Measurements from ENCODE around the gene ETV6.

ETV6 gene

DNA sequence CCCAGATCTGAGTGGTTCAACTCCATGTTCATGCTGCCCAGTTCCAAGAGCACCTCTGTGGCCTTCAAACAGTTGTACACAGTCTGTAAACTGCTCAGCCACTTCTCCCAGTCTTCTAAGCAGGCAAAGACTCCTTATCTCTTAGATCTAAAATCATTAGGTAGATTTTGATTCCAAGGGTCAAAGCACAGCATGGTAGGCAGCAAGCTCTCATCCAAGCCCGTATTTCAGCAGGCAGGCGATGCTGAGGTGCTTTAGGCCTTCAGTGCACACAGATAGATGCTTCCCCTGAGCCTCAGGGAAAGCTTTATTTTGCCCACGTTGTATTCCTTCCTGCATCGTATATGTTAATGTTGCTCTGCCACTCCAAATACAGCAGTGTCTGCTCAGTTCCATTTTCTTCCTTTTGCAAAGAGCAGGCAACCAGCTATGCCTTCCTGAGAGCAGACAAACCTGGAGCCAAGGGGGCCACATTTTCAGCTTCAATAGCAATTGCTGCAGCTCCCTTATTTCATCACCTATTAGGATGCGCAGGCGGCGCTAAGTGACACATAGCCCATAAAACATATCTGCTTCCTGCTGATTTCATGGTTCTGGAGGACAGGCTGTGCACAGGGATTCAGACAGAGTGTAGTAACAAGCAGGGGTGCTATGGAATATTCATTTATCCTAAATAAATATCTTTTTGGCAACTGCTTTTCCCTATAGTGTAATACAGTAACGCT, 67.5 kb downstream of the ETV6 start:
- TF ChIP-seq, protein P1, sequence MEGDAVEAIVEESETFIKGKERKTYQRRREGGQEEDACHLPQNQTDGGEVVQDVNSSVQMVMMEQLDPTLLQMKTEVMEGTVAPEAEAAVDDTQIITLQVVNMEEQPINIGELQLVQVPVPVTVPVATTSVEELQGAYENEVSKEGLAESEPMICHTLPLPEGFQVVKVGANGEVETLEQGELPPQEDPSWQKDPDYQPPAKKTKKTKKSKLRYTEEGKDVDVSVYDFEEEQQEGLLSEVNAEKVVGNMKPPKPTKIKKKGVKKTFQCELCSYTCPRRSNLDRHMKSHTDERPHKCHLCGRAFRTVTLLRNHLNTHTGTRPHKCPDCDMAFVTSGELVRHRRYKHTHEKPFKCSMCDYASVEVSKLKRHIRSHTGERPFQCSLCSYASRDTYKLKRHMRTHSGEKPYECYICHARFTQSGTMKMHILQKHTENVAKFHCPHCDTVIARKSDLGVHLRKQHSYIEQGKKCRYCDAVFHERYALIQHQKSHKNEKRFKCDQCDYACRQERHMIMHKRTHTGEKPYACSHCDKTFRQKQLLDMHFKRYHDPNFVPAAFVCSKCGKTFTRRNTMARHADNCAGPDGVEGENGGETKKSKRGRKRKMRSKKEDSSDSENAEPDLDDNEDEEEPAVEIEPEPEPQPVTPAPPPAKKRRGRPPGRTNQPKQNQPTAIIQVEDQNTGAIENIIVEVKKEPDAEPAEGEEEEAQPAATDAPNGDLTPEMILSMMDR (IDR thresholded peaks at IDR 0.05): no peak
- peaks cover 3% of the 10 kb centered on the region for H3K27me3 Mint-ChIP-seq (ENCODE audit: low read depth, poor library complexity)
- H3K9me3 Mint-ChIP-seq: peaks cover 11% of the 10 kb centered on the region
- H3K4me3 Mint-ChIP-seq: no peak overlapping the region
- peaks cover 44% of the 10 kb centered on the region for H3K36me3 Mint-ChIP-seq (ENCODE audit: low read depth)
- DNase-seq: no peak
- peaks cover 42% of the 10 kb centered on the region for H3K4me1 Mint-ChIP-seq
- H3K27ac Mint-ChIP-seq: no peak overlapping the region

DNA sequence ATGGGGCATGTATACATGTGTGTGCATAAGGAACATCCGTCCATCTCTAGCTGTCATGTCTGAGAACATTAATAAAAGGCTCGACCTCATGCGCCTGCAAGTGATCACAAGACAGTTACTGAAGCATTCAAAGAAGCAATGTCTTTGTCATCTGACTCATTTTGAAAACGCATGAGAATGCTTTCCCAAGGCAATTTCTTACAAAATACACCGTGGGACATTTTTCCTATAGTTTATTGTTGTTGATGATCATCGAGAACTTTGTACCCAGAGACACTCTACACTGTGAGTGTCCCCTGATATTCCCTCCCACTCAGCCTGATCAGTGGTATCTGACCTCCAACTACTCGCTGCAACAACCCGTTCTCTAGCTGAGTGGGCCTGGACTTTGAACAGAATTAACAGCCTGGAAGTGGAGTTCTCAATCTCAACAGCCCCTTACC, 68.1 kb downstream of the ETV6 start:
- Mint-ChIP-seq H3K27ac (peak overlapping the region; percentile 87), H3K9me3 (peaks cover 11% of the 10 kb centered on the region), H3K4me1 (peaks cover 45% of the 10 kb centered on the region)

DNA sequence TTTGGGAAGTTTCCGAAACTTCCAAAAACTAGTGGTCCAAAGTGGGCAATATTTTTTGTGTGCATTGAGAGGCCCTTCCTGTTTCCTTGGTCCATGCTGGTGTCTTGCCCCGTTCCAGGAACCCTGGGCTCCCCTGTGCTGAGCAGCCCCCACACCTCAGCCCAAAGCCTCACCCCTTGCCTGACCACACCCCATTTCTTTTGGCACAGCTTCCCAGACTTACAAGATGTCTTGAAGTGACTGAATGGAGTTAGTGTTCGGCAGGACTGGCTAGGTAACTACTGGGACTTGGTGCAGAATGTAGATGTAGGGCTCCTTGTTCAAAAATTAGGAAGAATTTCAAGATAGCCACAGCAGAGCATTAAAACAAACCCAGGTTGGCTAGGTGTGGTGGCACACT, 68.6 kb downstream of the ETV6 start:
- Mint-ChIP-seq H3K27ac (peak overlapping the region; percentile 77), H3K36me3 (ENCODE audit: low read depth) (peaks cover 41% of the 10 kb centered on the region), H3K9me3 (peaks cover 11% of the 10 kb centered on the region), H3K4me3 (no peak overlapping the region), H3K4me1 (peaks cover 49% of the 10 kb centered on the region), H3K27me3 (ENCODE audit: low read depth, poor library complexity) (peaks cover 3% of the 10 kb centered on the region)
- TF ChIP-seq, protein P1 (IDR thresholded peaks at IDR 0.05): no peak
- no peak for DNase-seq

More for the DNA sequence above, 68.1 kb downstream of the ETV6 start:
- no peak overlapping the region for H3K4me3 Mint-ChIP-seq
- H3K36me3 Mint-ChIP-seq (ENCODE audit: low read depth): peaks cover 41% of the 10 kb centered on the region
- TF ChIP-seq, protein P1 (IDR thresholded peaks at IDR 0.05): no peak
- peaks cover 3% of the 10 kb centered on the region for H3K27me3 Mint-ChIP-seq (ENCODE audit: low read depth, poor library complexity)
- DNase-seq: no peak

DNA sequence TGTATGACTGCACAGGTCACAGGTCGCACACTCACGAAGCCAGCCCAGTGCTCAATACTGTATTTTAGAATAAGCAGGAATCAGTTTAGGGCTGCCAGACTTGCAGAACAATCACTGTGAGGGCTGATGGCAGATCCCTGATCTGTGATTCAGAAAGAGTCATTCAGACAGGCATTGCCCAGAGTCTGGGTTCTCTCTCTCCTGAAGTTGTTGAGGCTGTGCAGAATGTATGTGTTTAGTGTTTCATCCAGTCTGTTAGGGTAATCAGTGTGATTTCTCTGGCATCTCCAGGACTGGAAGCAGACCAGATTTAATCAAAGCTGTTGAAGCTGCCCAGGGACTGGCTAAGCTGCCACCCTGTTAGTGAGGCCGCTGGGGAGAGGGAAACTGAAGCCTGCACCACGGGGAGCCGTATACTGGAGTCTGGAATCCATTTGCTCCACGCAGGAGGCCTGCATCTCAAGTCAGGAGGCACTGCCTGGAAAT, 69.3 kb downstream of the ETV6 start:
- Mint-ChIP-seq H3K4me1 (peaks cover 57% of the 10 kb centered on the region), H3K27me3 (ENCODE audit: low read depth, poor library complexity) (peaks cover 3% of the 10 kb centered on the region), H3K4me3 (no peak overlapping the region), H3K27ac (no peak overlapping the region), H3K9me3 (peaks cover 11% of the 10 kb centered on the region), H3K36me3 (ENCODE audit: low read depth) (peaks cover 34% of the 10 kb centered on the region)
- no peak for DNase-seq
- TF ChIP-seq, protein P1 (IDR thresholded peaks at IDR 0.05): no peak

DNA sequence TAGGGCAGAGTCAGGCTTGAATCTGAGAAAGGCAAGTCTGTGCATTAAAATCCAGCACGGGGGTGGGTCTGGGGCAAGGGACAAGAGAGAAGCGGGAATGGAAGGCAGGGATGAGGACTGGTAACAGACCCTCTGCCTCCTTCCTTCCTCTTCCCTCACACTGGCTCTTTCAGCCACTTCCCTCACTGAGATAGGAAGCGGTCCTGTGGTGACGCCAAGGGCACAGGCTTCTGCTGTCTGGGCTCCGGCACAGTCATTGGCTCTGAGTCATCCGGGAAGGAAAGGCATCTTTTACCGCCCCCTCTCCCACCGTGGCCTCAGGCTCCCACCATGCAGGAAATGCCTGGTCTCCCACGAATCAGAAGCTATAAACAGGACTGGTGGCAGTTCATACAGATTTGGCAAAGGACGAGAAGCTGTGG, 70.2 kb downstream of the ETV6 start:
- peak overlapping the region; percentile 26 for H3K27ac Mint-ChIP-seq

More for the DNA sequence above, 70.2 kb downstream of the ETV6 start:
- Mint-ChIP-seq H3K36me3 (ENCODE audit: low read depth) (peaks cover 26% of the 10 kb centered on the region), H3K4me3 (no peak overlapping the region), H3K4me1 (peaks cover 65% of the 10 kb centered on the region), H3K27me3 (ENCODE audit: low read depth, poor library complexity) (peaks cover 3% of the 10 kb centered on the region), H3K9me3 (peaks cover 11% of the 10 kb centered on the region)
- no peak for DNase-seq
- TF ChIP-seq, protein P1 (IDR thresholded peaks at IDR 0.05): no peak
